Measurements from ENCODE around the gene SCUBE2.

GRCh38 chr11:9071692-9072091, 19.7 kb downstream of the SCUBE2 start:
- TF ChIP-seq, protein P1, sequence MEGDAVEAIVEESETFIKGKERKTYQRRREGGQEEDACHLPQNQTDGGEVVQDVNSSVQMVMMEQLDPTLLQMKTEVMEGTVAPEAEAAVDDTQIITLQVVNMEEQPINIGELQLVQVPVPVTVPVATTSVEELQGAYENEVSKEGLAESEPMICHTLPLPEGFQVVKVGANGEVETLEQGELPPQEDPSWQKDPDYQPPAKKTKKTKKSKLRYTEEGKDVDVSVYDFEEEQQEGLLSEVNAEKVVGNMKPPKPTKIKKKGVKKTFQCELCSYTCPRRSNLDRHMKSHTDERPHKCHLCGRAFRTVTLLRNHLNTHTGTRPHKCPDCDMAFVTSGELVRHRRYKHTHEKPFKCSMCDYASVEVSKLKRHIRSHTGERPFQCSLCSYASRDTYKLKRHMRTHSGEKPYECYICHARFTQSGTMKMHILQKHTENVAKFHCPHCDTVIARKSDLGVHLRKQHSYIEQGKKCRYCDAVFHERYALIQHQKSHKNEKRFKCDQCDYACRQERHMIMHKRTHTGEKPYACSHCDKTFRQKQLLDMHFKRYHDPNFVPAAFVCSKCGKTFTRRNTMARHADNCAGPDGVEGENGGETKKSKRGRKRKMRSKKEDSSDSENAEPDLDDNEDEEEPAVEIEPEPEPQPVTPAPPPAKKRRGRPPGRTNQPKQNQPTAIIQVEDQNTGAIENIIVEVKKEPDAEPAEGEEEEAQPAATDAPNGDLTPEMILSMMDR (IDR thresholded peaks at IDR 0.05) = no peak
- TF ChIP-seq BHLHE40 (IDR thresholded peaks at IDR 0.05; ENCODE audit: low read depth, low read length) (no peak), CEBPB (IDR thresholded peaks at IDR 0.05) (no peak), RFX5 (IDR thresholded peaks at IDR 0.05) (no peak)

Measured in A549 (cell line).